ENCODE results near the gene FBXL7.

FBXL7 gene

DNA sequence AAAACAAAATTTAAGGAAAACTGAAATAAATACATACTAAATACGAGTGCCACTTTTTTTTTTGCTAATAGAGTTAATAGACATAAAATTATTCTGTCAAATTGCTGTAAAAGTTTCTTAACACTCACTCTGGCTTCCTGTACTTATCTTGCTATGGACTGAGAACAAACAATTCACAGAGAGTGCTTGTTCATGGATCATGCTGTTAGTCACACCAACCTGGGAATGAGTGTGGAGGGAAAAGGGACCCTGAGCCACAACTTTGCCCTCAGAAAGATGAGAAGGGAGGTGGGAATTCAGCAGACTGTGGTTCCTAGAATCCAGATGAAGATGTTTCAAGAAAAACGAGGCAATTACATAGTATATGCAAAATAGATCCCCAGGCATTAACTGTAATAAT, 246.9 kb downstream of the FBXL7 start:
- no peak for DNase-seq (ENCODE audit: insufficient read length, low spot score)
- FAIRE-seq, result no peak
- TF ChIP-seq CTCF (IDR thresholded peaks at IDR 0.05; ENCODE audit: insufficient read depth, missing control alignments), result no peak

GRCh38 chr5:15748266-15748665, 248.3 kb downstream of the FBXL7 start:
- no peak for DNase-seq (ENCODE audit: insufficient read length, low spot score)
- TF ChIP-seq CTCF (IDR thresholded peaks at IDR 0.05; ENCODE audit: insufficient read depth, missing control alignments), result no peak
- no peak for FAIRE-seq

DNA sequence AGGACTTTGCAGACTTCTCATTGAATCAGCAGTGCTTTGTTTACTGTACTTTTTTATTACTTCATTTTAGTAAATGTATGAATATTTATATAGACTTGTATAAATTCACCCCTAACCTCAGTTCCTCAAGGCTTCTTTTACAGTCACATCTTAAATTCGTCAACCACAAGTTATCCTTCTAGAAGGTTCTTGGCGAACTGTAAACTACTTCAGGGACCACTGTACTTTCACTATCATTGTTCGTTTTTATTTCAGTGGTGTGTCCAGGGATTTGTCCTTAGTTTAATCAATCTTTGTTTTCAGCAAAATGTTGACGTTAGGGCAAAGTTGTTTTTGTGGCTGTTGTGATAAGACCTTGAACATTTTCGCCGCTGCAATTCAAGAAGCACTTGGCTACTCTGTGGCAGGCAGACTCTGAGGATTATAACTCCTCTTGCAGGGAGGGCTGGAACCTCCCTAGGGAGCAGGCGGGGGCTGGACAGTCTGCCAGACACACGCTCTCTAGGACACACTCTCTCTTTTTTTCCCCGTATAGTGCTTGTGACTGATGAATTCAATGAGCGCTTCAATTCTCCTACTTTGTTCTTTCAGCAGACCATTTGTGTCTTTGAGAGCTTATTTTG, 252.8 kb downstream of the FBXL7 start:
- DNase-seq (ENCODE audit: insufficient read length, low spot score) (no peak), FAIRE-seq (no peak)
- TF ChIP-seq CTCF (IDR thresholded peaks at IDR 0.05; ENCODE audit: insufficient read depth, missing control alignments), result no peak

DNA sequence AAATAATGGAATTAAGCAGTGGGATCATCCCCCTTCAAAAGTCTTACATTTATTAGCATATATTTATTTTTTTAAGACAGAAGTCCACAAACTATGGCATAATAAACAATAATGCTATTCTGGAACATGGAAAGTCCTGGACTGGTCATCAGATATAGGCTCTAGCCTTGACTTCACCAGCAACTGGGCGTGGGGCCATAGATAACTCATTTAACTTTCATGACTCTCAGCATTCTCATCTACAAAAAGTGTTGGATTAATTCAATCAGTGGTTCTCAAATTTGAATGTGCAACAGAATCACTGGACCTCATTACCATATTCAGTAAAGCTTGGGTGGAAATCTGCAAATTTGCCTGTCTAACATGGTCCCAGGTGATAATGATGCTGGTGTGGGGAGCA, 253.8 kb downstream of the FBXL7 start:
- DNase-seq (ENCODE audit: insufficient read length, low spot score), result no peak
- FAIRE-seq, result no peak
- TF ChIP-seq CTCF (IDR thresholded peaks at IDR 0.05; ENCODE audit: insufficient read depth, missing control alignments), result no peak

DNA sequence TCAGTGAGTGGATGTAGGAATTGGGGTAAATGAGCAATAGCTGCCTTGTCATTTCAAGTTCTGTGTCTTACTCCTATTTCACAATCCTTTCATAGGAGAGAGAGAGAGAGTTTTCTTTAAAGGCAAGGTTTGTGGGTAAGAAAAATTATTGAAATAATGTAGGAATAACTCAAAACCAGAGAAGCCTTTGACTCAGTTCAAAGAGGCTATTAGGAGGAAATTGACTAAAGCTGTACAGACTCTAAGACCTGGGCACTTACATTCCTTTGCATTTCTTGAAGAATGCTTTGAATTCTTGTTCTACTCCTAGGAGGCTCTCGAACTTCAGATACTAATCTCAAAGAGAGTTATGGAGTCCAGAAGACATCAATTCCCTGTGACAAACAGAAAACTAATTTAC, 257.1 kb downstream of the FBXL7 start:
- FAIRE-seq, result no peak
- no peak for DNase-seq (ENCODE audit: insufficient read length, low spot score)
- no peak for TF ChIP-seq CTCF (IDR thresholded peaks at IDR 0.05; ENCODE audit: insufficient read depth, missing control alignments)

GRCh38 chr5:15757619-15758018, 257.6 kb downstream of the FBXL7 start:
- DNase-seq (ENCODE audit: insufficient read length, low spot score), result no peak
- no peak for FAIRE-seq

More at GRCh38 chr5:15757619-15758018, 257.6 kb downstream of the FBXL7 start:
- no peak for TF ChIP-seq CTCF (IDR thresholded peaks at IDR 0.05; ENCODE audit: insufficient read depth, missing control alignments)
